Measurements from ENCODE around the gene ZFP36.

GRCh38 chr19:39375929-39376328, 30.7 kb upstream of the ZFP36 start:
- TF ChIP-seq JUN (IDR thresholded peaks at IDR 0.05; ENCODE audit: low read depth, low read length), result no peak
- TF ChIP-seq USF2 (IDR thresholded peaks at IDR 0.05; ENCODE audit: low read length), result no peak
- no peak for TF ChIP-seq POLR2A (IDR thresholded peaks at IDR 0.05; ENCODE audit: control extremely low read depth in 1 of 2, low read depth in 2 of 2, low read length in 2 of 2)
- no peak for TF ChIP-seq CTCF (IDR thresholded peaks at IDR 0.05; ENCODE audit: control extremely low read depth in 1 of 3, insufficient read depth in 1 of 3, low read depth in 1 of 3, low read length in 3 of 3)
- TF ChIP-seq ATF3 (IDR thresholded peaks at IDR 0.05; ENCODE audit: insufficient read depth, low read depth, low read length), result no peak
- no peak for TF ChIP-seq EZH2 (IDR thresholded peaks at IDR 0.05; ENCODE audit: low read depth, low read length, severe bottlenecking)
- no peak for TF ChIP-seq MAX (IDR thresholded peaks at IDR 0.05)

Data from H1 (cell line).